ENCODE results near the gene TEX13D. TPM values are rescaled to one million over a fixed set of nuclear protein-coding genes. Genes with fewer than 3 reads are reported as not detected.
A peak's percentile ranks its signal among the peaks of the same experiment; 100 is the strongest.

Gene TEX13D
- total RNA-seq, 2 donors from 2014 or later: 0.16 TPM; not detected in 1

DNA sequence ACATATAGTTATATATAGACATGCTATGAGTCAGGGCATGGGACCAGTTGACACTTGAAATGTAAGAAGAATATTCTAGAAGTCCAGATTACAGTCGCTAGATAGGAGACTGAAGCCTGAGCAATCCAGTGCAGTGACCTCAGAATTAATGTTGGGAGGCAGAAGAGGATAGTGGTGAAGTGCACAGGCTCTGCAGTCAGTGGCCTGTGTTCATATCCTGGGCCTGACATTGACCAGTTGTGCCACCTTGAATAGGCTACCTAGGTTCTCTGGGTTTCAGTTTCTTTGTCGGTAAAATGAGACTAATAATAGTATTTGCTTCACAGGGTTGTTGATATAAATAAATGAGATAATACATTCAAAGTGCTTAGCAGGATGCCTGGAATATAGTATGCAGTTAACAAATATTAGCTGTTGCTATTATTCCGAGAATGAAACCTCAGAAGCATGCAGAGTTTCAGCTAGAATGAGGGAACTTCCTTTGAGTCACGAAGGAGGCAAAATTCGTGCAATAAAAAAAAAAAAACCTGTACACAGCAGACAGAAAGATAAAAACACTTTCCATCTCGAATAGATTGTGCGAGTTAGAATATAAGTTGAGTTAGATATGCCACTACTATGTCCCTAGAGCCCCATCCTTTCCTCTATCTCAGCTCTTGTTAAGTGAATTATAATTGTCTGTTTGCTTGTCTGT, 9.9 kb downstream of the TEX13D start:
- no peaks in the 10 kb centered on the region for H3K36me3 Mint-ChIP-seq (ENCODE audit: low read depth)
- H3K27ac Mint-ChIP-seq: peak overlapping the region; percentile 73
- ATAC-seq (replicated peaks): peak; percentile 12
- H3K4me3 Mint-ChIP-seq: peak overlapping the region; percentile 95
- H3K27me3 Mint-ChIP-seq: no peaks in the 10 kb centered on the region
- H3K9me3 Mint-ChIP-seq: no peaks in the 10 kb centered on the region
- peaks cover 16% of the 10 kb centered on the region for H3K4me1 Mint-ChIP-seq

- Mint-ChIP-seq H3K9me3 (no peaks in the 10 kb centered on the region), H3K4me1 (peaks cover 16% of the 10 kb centered on the region), H3K36me3 (ENCODE audit: low read depth) (peaks cover 3% of the 10 kb centered on the region), H3K4me3 (peak overlapping the region; percentile 95), H3K27me3 (no peaks in the 10 kb centered on the region), H3K27ac (peak overlapping the region; percentile 73)
- no peak for ATAC-seq (replicated peaks)
These were observed 10.6 kb downstream of the TEX13D start for GRCh38 chrX:124343016-124343415.

DNA sequence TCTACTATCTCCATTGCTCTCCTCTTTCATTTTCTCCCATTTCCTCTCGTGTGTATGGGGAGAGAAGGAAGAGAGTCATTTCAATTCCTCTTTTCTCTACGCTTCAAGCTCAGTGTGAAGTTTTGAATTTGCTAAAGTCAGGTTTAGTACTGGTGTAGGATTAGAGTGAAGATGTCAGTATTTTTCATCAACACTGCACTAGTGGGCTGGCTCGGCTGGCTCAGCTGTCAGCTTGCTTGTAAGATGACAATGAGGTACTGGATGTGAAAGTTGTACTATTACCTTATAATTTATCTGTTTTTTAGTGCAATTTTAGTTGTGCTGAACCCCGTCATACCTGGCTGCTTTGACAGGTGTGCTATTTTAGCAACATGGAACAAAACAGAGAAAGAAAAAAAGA, 11.8 kb downstream of the TEX13D start:
- H3K4me3 Mint-ChIP-seq: peak overlapping the region; percentile 95
- H3K9me3 Mint-ChIP-seq: no peaks in the 10 kb centered on the region
- peaks cover 15% of the 10 kb centered on the region for H3K4me1 Mint-ChIP-seq
- no peak for ATAC-seq (replicated peaks)
- H3K36me3 Mint-ChIP-seq (ENCODE audit: low read depth): peaks cover 15% of the 10 kb centered on the region
- H3K27ac Mint-ChIP-seq: peak overlapping the region; percentile 73
- no peaks in the 10 kb centered on the region for H3K27me3 Mint-ChIP-seq

DNA sequence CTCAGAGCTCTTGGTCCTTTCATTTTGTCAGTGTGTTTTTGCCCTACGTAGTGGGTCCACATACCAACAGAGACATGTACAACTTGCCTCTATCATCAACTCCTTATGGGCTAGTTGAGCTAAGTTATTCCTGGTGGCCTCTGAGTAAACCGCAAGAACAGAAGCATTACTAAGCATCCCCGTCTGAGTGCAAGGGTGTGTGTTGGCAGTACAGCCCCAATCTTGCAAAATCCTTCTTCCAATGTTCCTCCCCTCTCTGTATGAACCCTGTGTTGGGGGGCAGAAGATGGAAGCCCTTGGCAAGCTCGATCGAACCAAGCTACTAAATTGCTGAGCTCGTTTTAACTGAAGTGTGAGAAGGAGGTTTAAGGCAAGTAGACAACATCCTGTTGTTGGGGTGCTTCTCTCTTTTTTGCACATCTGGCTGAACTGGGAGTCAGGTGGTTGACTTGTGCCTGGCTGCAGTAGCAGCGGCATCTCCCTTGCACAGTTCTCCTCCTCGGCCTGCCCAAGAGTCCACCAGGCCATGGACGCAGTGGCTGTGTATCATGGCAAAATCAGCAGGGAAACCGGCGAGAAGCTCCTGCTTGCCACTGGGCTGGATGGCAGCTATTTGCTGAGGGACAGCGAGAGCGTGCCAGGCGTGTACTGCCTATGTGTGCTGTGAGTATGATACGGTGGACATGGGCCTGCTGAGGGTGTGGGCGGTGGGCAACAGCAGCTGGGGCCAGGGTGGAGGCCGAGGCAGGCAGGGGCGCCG, 13.8 kb downstream of the TEX13D start, which contains the start of gene SH2D1A:
TSS of gene SH2D1A (plus strand) at position 447 of the 760 bp plus-strand sequence. CDS start at position 527, 80 bp downstream.
- Mint-ChIP-seq H3K4me3 (peak within 1 kb of the TSS; percentile 95), H3K4me1 (peaks cover 11% of the 10 kb centered on the region), H3K27ac (peak within 1 kb of the TSS; percentile 85), H3K36me3 (ENCODE audit: low read depth) (peaks cover 21% of the 10 kb centered on the region), H3K9me3 (no peaks in the 10 kb centered on the region), H3K27me3 (no peaks in the 10 kb centered on the region)
- peak; percentile 61 for ATAC-seq (replicated peaks)

GRCh38 chrX:124346877-124347241, 14.4 kb downstream of the TEX13D start:
- Mint-ChIP-seq H3K4me1 (peaks cover 11% of the 10 kb centered on the region), H3K9me3 (no peaks in the 10 kb centered on the region), H3K27me3 (no peaks in the 10 kb centered on the region), H3K27ac (peak overlapping the region; percentile 85), H3K36me3 (ENCODE audit: low read depth) (peaks cover 27% of the 10 kb centered on the region), H3K4me3 (peak overlapping the region; percentile 95)
- ATAC-seq (replicated peaks): peak; percentile 1

- Mint-ChIP-seq H3K9me3 (no peaks in the 10 kb centered on the region), H3K4me3 (peak overlapping the region; percentile 95), H3K36me3 (ENCODE audit: low read depth) (peaks cover 30% of the 10 kb centered on the region), H3K27ac (peak overlapping the region; percentile 85), H3K27me3 (no peaks in the 10 kb centered on the region), H3K4me1 (peaks cover 11% of the 10 kb centered on the region)
- peak; percentile 72 for ATAC-seq (replicated peaks)
These were observed 14.8 kb downstream of the TEX13D start for GRCh38 chrX:124347242-124347641.

DNA sequence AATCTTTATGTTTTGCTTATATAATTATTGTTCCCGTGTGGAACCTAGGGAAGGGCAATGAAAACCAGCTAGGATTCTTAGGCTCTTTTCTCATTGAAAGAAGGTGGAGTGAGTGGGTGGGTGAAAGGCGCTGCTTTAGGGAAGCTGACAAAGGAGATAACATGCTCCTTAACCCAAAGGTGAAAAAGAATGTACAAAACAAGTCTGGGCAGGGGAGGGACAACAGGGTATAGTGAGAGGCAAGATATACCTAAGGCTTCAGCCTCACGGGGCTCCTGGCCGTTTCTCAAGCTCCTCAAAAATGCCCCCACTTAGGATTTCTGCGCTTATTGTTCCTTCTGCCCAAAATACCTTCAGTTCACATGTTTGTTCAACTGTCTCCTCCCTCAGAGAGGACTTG, 15.7 kb downstream of the TEX13D start:
- no peak for ATAC-seq (replicated peaks)
- Mint-ChIP-seq H3K4me3 (peak overlapping the region; percentile 95), H3K36me3 (ENCODE audit: low read depth) (peaks cover 40% of the 10 kb centered on the region), H3K4me1 (peaks cover 15% of the 10 kb centered on the region), H3K9me3 (no peaks in the 10 kb centered on the region), H3K27me3 (no peaks in the 10 kb centered on the region), H3K27ac (peak overlapping the region; percentile 85)

GRCh38 chrX:124348885-124349453, 16.5 kb downstream of the TEX13D start:
- Mint-ChIP-seq H3K27me3 (no peaks in the 10 kb centered on the region), H3K36me3 (ENCODE audit: low read depth) (peaks cover 48% of the 10 kb centered on the region), H3K4me3 (peak overlapping the region; percentile 95), H3K4me1 (peaks cover 13% of the 10 kb centered on the region), H3K27ac (peak overlapping the region; percentile 85), H3K9me3 (no peaks in the 10 kb centered on the region)
- ATAC-seq (replicated peaks): no peak

GRCh38 chrX:124354648-124355047, 22.2 kb downstream of the TEX13D start:
- Mint-ChIP-seq H3K27me3 (no peaks in the 10 kb centered on the region), H3K36me3 (ENCODE audit: low read depth) (peaks cover 57% of the 10 kb centered on the region), H3K4me3 (peak overlapping the region; percentile 81), H3K27ac (peak overlapping the region; percentile 85), H3K4me1 (peaks cover 26% of the 10 kb centered on the region), H3K9me3 (no peaks in the 10 kb centered on the region)
- ATAC-seq (replicated peaks): no peak

DNA sequence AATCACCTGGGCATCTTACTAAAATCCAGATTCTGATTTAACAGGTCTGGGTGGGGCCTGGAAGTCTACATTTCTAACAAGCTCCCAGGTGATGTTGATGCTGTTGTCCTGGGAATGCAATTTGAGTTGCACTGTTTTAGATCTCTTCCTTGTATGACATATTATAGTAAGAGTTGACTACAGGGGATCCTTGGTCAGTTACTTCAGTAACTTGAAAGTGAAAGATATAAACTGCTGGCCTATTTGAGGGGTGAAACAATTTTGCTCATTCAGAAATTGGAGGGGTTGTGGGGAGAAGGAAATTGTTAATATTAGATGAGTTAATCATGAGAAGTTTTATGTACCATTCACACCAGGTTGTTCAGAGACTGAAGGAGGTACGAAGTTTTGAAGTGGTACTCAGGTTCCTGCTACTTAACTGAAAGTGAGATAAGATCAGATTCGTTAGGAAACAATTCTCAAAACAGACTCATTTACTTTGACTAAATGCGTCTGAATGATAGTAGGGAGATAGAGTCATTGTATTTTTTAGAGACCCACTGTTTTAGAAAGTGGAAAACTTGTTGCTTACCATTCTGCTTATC, 26.4 kb downstream of the TEX13D start:
- H3K27me3 Mint-ChIP-seq: no peaks in the 10 kb centered on the region
- H3K27ac Mint-ChIP-seq: peak overlapping the region; percentile 82
- H3K9me3 Mint-ChIP-seq: no peaks in the 10 kb centered on the region
- peaks cover 32% of the 10 kb centered on the region for H3K4me1 Mint-ChIP-seq
- peak; percentile 80 for ATAC-seq (replicated peaks)
- peak overlapping the region; percentile 78 for H3K4me3 Mint-ChIP-seq
- H3K36me3 Mint-ChIP-seq (ENCODE audit: low read depth): peaks cover 50% of the 10 kb centered on the region

DNA sequence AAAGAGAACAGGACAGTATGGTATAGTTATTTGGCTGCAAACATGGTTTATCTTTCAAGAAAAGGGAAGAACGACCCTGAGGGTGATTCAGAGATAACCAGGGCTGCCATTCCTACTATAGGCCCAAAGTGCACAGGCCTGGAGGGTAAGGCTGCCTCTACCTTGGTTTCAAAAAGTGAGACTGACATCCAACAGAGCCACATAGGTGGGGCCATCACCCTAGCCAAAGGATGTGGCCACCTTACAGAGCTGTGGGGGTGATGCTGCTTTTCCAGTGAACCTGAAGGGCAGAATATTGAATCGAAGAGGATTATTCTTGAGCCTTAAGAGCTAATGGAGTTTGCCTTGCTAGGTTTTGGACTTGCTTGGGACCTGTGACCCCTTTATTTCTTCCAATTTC, 29.6 kb downstream of the TEX13D start:
- H3K36me3 Mint-ChIP-seq (ENCODE audit: low read depth): peaks cover 53% of the 10 kb centered on the region
- no peaks in the 10 kb centered on the region for H3K27me3 Mint-ChIP-seq
- no peaks in the 10 kb centered on the region for H3K9me3 Mint-ChIP-seq
- ATAC-seq (replicated peaks): peak; percentile 60
- H3K4me3 Mint-ChIP-seq: peak overlapping the region; percentile 82
- peaks cover 24% of the 10 kb centered on the region for H3K4me1 Mint-ChIP-seq
- peak overlapping the region; percentile 87 for H3K27ac Mint-ChIP-seq

DNA sequence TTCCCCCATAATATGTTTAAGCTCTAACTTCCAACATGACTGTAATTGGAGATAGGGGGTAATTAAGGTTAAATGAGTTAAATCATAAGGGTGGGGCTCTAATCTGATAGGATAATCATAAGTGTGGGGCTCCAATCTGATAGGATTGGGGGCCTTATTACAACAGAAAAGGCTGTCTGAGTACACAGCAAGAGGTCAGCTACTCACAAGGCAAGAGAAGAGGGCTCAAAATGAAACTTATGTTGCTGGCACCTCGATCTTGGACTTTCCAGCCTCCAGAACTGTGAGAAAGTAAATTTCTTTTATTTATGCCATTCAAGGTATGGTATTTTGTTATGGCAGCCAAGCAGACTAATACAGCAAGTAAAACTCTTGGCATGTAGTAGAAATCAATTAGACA, 30.3 kb downstream of the TEX13D start:
- Mint-ChIP-seq H3K9me3 (no peaks in the 10 kb centered on the region), H3K36me3 (ENCODE audit: low read depth) (peaks cover 55% of the 10 kb centered on the region), H3K4me3 (peak overlapping the region; percentile 82), H3K27ac (peak overlapping the region; percentile 87), H3K4me1 (peaks cover 20% of the 10 kb centered on the region), H3K27me3 (no peaks in the 10 kb centered on the region)
- ATAC-seq (replicated peaks): no peak

DNA sequence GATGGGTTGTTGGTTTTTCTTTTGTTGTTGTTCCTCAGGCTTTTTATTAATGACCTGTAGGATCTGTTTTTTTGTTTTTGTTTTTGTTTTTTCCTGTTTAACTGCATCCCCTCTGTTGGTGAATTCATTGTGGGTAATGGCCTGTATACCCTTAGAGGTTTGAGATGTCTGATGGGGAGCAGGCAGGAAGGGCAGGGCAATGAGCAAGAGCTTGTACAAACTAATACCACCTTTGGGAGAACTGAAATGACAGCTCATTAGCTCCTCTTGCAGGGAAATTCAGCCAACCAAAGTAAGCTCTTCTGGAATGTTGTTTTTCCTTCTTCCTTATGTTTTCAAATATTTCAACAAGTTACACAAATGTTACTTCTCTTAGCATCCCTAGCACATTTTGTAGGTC, 37.3 kb downstream of the TEX13D start:
- no peaks in the 10 kb centered on the region for H3K27me3 Mint-ChIP-seq
- H3K36me3 Mint-ChIP-seq (ENCODE audit: low read depth): peaks cover 89% of the 10 kb centered on the region
- peak overlapping the region; percentile 67 for H3K27ac Mint-ChIP-seq
- H3K4me3 Mint-ChIP-seq: peak overlapping the region; percentile 9
- H3K4me1 Mint-ChIP-seq: no peaks in the 10 kb centered on the region
- H3K9me3 Mint-ChIP-seq: no peaks in the 10 kb centered on the region
- no peak for ATAC-seq (replicated peaks)

DNA sequence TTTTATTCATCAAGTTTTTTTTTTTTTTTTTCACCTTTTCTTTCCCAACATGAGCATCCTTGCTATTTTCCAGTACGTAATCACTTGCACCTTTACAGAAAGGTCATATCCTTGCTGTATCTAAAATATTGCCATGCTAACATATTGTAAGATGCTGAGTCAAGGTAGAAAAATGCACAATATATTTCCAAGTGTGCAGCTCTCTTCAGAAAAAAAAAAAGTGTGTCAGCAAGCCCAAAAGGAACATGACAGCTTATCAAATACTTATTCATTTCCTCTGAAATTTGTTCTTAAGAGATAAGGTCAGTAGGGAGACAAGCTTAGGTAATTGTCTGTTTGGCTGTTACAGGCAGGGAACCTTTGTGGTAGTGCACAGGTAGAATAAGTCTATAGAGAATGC, 40.9 kb downstream of the TEX13D start:
- Mint-ChIP-seq H3K27me3 (no peaks in the 10 kb centered on the region), H3K9me3 (no peaks in the 10 kb centered on the region), H3K27ac (no peak overlapping the region), H3K4me1 (no peaks in the 10 kb centered on the region), H3K36me3 (ENCODE audit: low read depth) (peaks cover 66% of the 10 kb centered on the region), H3K4me3 (no peak overlapping the region)
- ATAC-seq (replicated peaks): no peak
